Measurements from ENCODE around the gene PLAA.
"Not testable (repeated sequence)": the region's sequence is repeated elsewhere in the genome, so short reads cannot be mapped to it uniquely, and the experiment has no call there.

PLAA gene

DNA sequence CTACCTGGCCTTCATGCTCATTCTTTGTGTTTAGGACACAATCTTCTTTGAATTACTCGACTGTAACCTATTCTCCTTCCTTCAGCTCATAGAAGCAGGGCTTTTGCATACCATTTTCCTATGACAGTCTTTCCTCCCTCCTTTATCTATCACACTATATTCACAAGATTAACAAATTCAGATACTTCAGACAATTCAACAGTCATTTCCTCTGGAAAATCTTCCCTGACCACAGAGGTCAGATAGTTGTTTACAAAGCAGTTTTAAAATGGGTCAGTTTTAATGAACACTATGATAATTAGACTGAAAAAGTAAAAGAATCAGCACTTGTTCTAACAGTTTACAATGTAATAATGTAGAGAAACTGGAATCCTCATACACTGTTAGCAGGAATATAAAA lies 58.8 kb downstream of the PLAA start:
- Mint-ChIP-seq H3K4me3 (peak overlapping the region; percentile 2), H3K36me3 (peaks cover 14% of the 10 kb centered on the region), H3K27ac (no peak overlapping the region), H3K9me3 (no peaks in the 10 kb centered on the region), H3K4me1 (peaks cover 34% of the 10 kb centered on the region), H3K27me3 (no peaks in the 10 kb centered on the region)

DNA sequence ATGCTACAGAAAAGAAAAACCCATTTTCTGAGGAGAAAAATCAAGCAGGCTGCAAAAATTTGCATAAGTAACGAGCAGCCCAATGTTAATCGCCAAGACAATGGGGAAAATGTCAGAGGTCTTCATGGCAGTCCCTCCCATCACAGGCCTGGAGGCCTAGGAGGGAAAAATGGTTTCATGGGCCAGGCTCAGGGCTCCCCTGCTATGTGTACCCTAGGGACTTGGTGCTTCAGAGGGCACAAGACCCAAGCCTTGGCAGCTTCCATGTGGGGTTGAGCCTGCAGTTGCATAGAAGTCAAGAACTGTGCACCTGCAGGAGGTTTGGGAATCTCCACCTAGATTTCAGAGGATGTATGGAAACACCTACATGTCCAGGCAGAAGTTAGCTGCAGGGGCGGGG lies 64.9 kb downstream of the PLAA start:
- H3K27ac Mint-ChIP-seq, result no peak overlapping the region
- H3K27me3 Mint-ChIP-seq, result no peaks in the 10 kb centered on the region
- H3K9me3 Mint-ChIP-seq, result peaks cover 16% of the 10 kb centered on the region
- no peaks in the 10 kb centered on the region for H3K4me1 Mint-ChIP-seq
- no peak overlapping the region for H3K4me3 Mint-ChIP-seq
- peaks cover 49% of the 10 kb centered on the region for H3K36me3 Mint-ChIP-seq

DNA sequence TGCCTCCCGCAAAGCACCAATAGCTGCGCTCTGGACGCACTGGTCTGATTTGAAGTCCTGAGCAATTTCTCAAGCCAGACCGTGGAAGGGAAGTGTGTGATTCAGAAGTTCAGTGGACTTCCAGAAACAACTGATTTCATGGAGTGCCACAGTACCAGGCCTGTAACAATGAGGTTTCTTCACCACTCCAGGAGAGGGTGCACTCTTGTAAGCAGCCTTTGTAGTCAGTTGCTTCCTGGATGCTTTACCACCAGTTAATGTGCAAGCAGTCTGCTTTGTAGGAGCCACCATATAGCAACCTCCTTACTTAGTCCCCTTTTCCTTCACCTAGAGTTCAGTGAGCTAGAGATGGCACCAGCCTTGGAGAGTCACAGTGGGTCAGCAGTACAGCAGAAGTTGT lies 66.8 kb downstream of the PLAA start:
- Mint-ChIP-seq H3K4me1 (no peaks in the 10 kb centered on the region), H3K27ac (no peak overlapping the region), H3K36me3 (peaks cover 47% of the 10 kb centered on the region), H3K4me3 (no peak overlapping the region), H3K27me3 (no peaks in the 10 kb centered on the region), H3K9me3 (peaks cover 16% of the 10 kb centered on the region)

DNA sequence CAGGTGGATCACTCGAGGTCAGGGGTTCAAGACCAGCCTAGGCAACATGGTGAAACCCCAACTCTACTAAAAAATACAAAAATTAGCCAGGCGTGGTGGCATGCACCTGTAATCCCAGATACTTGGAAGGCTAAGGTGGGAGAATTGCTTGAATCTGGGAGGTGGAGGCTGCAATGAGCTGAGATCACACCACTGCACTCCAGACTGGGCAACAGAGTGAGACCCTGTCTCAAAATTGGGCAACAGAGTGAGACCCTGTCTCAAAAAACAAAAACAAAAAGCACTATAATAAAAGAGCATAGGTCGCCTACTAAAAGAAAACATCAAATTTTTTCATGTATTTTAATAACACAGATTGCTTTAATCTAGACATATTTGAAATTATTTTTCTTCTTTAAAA lies 71.9 kb downstream of the PLAA start:
- H3K4me3 Mint-ChIP-seq, H3K4me1 Mint-ChIP-seq, H3K27me3 Mint-ChIP-seq, H3K27ac Mint-ChIP-seq: not testable (repeated sequence)
- H3K36me3 Mint-ChIP-seq, result peaks cover 21% of the 10 kb centered on the region
- H3K9me3 Mint-ChIP-seq, result peaks cover 12% of the 10 kb centered on the region

DNA sequence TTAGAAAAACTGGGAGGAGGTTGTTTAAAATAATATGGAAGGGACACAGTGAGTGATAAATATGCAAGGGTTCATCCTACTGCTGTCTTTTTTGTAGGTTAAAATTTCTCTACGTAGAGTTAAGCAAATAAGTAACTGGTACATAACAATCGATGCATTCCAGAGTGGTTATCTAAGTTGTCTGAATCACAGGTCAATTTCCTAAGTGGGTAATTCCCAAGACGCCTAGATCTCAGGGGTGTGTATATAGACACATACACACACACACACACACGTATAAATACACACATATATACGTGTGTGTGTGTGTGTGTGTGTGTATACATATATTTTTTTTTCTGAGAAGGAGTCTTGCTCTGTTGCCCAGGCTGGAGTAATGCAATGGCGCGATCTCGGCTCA lies 76.8 kb downstream of the PLAA start:
- Mint-ChIP-seq H3K27ac (no peak overlapping the region), H3K9me3 (no peaks in the 10 kb centered on the region), H3K4me1 (no peaks in the 10 kb centered on the region), H3K4me3 (no peak overlapping the region), H3K27me3 (no peaks in the 10 kb centered on the region), H3K36me3 (peaks cover 3% of the 10 kb centered on the region)

DNA sequence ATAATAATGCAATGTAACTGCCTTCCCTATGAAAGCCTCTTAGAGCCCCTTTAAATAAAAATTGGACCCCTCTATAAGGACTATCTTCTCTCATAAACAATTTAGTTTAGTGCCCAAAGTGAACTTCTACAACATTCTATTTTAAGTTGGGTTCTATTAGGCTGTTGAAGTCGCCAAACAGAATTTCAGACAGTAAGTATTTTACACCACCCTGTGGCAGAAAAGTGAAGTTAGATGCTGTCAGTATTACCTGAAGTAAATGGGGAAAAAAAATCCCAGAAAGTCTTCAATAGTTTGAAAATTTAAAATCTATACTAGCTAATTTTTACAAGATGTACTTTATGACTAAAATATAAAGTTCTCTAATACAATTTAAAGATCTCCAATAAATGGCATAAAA lies 84.0 kb downstream of the PLAA start:
- H3K9me3 Mint-ChIP-seq, result no peaks in the 10 kb centered on the region
- no peak overlapping the region for H3K27ac Mint-ChIP-seq
- H3K4me1 Mint-ChIP-seq, result no peaks in the 10 kb centered on the region

DNA sequence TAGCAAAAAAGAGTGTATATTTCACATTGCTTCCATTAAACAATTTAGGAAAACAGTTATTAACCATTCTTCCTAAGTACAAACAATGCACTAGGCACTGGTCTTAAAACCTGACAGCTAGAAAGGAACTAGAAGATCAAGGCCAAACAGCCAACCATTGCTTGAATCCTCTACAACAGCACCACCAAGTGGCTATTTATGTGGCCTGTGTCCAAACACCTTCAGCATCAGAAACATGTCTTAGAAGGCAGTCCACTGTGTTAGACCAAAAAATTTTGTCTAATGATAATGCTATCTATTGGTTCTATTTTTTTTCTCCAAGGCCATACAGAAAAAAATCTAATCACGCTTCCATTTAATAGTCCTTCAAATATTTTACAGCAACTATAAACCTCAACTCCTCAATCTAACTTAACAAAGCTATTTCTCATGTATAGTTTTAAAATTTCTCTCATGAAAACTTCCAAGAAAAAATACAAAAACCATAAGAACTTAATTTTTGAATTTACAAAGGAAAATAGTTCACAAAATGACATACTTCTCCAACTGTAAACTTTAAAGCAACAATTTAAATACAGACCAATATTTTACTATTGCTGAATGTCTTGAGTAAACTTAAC lies 90.5 kb downstream of the PLAA start:
- Mint-ChIP-seq H3K9me3 (no peaks in the 10 kb centered on the region), H3K4me3 (no peak overlapping the region), H3K4me1 (no peaks in the 10 kb centered on the region), H3K27me3 (no peaks in the 10 kb centered on the region), H3K27ac (no peak overlapping the region), H3K36me3 (peaks cover 13% of the 10 kb centered on the region)

More for the DNA sequence above, 84.0 kb downstream of the PLAA start:
- H3K4me3 Mint-ChIP-seq, result no peak overlapping the region
- H3K36me3 Mint-ChIP-seq, result peaks cover 7% of the 10 kb centered on the region
- H3K27me3 Mint-ChIP-seq, result no peaks in the 10 kb centered on the region

Data from activated naive CD4-positive, alpha-beta T cell treated with anti-CD3 and anti-CD28 coated beads, Interleukin-2, amount 50 U/mL, for 24 hours (primary cell).